GF-D8 (cell line): ENCODE measurements around the gene ABLIM2.
"Not testable (repeated sequence)": the region's sequence is repeated elsewhere in the genome, so short reads cannot be mapped to it uniquely, and the experiment has no call there.

Experiments
- DNase-seq: peaks from one replicate; lab custom pipeline; 2025; lab: John Stamatoyannopoulos, UW

Gene ABLIM2

DNA sequence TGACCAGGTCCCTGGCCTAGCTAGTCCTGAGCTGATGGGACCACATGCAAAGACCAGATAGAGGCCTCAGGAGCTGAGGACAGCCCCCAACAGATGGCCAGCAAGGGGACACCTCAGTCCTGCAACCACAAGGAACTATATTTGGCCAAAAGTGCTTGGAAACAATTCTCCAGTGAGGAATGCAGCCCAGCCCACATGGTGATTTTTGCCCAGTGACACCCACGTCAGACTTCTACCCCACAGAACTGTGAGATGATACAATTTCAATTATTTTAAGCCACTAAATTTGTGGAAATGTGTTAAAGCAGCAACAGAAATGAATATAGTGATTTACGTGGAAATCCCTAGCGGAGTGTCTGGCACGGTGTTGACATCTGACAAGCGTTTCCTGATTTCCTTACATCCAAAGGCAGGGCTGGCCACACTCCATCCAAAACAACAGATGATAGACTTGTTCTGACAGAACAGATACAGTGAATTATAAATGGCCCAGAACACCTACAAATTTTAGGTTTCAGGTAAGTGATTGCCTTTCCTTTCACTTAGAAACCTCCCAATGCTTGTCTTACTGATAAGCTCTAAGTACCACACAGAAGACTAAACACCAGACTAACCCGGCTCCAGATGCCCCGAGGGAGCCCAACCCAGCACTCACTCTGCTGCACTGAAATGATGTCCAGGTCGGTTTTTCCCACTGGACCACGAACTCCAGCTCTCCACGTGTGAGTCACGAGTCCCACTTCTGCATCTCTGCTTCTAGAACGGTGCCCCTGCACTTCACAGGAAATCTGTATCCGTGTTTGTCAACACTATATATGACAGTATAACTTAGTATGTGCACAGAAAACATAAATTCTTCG is 224.7 kb downstream of the ABLIM2 start:
- DNase-seq = no peak

DNA sequence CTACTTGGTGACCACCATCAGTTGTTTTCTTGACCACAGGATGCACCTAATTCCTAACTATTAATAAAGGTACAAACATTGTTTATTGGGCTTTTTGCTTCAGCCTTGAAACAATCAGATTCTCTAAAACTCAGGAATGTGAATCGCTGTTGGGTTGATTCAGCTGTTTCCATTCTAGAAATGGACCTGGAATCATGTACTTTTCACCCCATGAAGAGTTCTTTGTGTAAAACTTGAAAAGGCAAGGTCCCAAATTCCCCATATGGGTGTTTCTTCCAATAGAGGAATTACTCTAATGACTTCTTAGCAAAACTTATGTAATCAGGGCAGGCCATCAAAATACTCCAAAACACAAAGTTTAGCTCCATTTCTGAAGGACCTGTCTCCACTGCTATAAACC is 226.3 kb downstream of the ABLIM2 start:
- no peak for DNase-seq

DNA sequence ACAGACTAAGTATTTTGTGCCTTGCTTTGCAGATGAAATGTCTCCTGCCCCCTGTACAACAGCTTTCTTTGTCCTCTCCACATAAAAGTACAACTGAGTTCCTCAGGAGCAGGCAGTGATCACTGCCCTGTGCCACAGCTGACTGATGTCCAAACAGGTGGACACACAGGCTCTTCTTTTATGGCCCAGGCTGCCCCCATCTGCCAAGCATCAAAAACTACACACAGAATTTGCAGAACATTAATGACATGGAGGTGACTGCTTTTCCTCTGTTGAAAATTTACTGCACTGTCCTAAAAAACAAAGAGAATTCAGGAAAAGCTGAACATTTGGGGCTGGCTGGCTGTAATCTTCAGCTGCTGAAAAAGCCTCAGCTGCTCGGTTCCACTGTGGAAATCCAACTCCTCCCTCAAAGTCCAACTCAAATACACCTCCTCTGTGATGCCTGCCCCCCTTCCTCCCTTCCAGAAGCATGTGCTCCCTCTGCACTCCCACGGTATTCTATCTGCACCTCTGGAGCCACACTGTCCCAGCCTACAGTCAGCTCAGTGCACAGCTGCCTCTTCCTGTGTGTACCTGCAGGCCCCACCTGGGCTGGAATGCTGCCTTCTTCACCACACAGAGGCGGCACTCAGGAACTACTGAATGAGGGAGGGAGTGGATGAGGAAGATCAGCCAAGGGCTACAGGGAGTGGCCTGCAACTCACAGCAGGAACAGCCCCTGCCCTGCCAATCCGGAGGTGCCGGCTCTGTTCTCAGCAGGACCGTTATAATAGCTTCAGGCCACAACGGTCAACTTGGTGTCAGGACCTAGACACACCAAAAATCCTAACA is 229.3 kb downstream of the ABLIM2 start:
- no peak for DNase-seq

DNA sequence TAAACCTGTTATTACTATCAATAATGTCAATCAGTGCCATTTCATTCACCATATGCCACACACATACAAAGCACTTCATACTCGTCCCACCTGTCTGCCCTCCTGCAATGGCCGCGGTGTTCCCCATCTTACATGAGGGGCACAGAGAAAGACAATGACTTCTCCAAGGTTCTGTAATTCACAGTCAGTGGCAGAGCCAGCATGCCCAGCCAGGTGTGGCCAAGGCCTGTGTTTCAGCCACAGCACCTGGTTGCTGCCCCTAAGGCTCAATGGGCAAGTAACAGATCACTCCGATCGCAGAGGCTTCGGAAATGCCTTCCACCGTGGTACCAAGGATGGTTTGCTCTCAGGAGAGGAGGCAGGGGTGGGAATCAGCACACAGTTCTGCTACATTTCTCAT is 229.9 kb downstream of the ABLIM2 start:
- DNase-seq = no peak

DNA sequence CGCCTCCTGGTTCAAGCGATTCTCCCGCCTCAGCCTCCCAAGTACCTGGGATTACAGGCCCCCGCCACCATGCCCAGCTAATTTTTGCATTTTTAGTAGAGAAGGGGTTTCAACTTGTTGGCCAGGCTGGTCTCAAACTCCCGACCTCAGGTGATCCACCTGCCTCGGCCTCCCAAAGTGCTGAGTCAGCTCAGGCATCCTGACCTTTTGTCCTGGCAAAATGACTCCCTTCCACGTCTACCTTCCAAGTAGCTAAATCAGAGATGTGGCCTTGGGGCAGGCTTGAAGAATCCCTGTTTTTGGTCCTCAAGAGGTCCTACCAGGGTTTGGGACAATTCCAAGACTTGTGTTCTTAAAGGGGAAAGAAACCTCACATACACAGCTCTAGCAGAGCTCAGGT is 231.8 kb downstream of the ABLIM2 start:
- no peak for DNase-seq

DNA sequence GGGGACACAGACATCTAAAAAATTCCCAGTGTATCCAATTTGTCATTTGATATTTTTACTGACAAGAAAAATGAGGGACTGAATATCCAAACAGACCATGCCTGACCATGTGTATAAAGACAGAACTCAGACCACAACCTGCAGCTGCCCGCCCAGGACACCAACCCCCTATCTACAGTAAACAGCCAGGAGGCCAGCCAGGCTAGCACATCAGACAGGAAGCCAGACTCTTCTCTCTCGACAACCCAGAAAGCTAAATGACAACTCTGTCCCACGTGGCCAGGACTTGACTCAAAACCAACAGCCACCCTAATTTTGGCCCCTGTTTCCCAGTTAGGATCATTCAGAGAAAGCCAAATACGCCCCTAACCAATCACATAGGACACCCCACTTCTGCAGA is 234.0 kb downstream of the ABLIM2 start:
- no peak for DNase-seq

DNA sequence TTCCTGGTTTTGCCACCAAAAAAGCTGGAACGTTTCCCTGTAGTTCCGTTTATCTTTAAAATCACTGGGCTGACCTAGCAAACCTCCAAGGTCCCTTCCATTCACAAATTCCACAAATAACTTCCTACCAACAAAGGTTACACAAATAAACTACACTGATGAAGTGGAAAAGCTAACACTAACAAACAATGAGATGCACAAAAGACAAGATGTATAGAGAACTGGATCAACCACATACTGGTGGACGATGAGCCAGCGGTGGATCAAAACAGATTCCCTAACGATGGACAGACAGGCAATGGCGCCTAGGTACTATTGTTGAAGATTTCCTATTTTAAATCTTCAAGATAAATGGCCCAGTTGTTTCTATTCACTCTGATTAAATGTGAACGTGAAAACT is 234.4 kb downstream of the ABLIM2 start:
- no peak for DNase-seq

DNA sequence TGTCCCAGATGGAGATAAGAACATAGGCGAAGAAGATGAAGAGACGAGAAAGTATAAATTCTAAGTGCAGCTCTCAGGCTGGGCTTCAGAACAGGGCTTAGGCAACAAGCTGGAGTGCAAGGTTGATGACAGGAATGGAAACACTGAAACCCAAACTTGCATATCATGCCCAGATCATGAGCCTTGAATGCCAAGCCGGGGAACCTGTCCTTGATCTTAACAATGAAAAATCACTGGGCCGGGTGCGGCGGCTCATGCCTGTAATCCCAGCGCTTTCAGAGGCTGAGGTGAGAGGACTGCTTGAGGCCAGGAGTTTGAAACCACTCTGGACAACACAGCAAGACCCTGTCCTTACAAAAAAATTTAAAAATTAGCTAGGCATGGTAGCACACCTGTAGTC is 236.1 kb downstream of the ABLIM2 start:
- no peak for DNase-seq

DNA sequence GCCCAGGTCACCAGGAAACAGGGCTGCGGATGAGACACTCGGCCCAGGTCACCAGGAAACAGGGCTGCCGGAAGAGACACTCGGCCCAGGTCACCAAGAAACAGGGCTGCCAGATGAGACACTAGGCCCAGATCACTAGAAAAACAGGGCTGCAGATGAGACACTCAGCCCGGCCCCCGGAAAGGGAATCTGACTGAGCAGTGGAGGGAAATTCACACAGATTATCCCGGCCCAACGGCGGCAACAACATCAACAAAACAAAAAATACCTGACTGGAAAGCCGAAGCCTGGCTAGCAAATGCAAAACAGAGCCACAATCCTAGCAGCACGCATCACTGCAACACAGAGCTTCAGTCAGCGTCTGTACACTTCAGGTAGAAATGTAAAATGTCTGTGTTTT is 239.6 kb downstream of the ABLIM2 start:
- no peak for DNase-seq

DNA sequence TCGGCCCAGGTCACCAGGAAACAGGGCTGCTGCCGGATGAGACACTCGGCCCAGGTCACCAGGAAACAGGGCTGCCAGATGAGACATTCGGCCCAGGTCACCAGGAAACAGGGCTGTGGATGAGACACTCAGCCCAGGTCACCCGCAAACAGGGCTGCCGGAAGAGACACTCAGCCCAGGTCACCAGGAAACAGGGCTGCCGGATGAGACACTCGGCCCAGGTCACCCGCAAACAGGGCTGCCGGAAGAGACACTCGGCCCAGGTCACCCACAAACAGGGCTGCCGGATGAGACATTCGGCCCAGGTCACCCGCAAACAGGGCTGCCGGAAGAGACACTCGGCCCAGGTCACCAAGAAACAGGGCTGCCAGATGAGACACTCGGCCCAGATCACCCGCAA is 240.4 kb downstream of the ABLIM2 start:
- not testable (repeated sequence) for DNase-seq

DNA sequence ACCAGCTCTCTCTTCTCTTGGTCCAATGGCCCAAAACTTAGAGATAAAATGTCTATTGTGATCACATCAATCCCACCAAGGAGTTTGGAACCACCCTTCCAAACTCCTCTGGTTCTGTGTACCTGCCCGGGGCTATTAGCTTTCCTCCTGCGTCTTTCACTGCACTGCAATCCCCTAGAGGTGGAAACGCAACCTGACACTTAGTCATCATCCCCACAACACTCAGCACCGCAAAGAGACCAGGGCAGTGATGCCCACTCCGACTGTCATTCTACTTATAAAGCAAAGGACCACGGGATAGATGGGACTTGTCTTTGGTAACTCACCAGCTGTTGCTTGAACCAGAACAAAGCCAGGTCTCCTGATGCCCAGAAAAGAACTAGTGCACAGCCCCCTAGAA is 240.9 kb downstream of the ABLIM2 start:
- no peak for DNase-seq

DNA sequence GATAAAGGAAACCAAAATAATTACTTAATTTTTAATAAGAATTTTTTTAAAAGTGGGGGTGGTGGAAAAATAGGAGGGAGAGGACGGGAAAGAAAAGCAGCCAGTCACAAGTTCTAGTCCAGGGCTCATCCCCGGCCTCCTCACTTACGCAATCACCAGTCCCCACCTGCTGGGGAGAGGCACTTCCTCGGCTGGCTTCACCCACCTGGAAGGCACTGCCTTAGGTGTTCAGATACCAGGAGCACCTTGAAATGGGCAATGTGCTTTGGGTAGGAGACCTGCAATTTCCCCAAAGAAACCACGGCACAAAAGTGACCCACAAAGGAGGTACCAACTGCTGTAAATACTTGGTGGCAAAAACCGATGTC is 242.8 kb downstream of the ABLIM2 start:
- DNase-seq = no peak
